HL-60/S4 treated with retinoic acid at 250 ng/mL for 4 days and 3 days (cell line): Measurements from ENCODE around the gene TMEM92.

Source experiments
- in situ Hi-C: fragments of 300-500 bp; cut with MboI; formaldehyde crosslinking; loops from 2 replicates; pipeline ENCODE4 v1.7.0; 2022; ENCODE audit warnings: low sequenced_read_pairs

Gene TMEM92

GRCh38 chr17:50273654-50274040, 619 bp upstream of the TMEM92 start:
- in situ Hi-C loops: no loop called here

- in situ Hi-C loops: no loop called here
Measured at GRCh38 chr17:50274897-50275221, 593 bp downstream of the TMEM92 start.

- in situ Hi-C loops: no loop called here
Measured at GRCh38 chr17:50275279-50275678, 1.0 kb downstream of the TMEM92 start.

- in situ Hi-C loops: no loop called here
Measured at GRCh38 chr17:50276588-50277356, 2.5 kb downstream of the TMEM92 start.

GRCh38 chr17:50277357-50277754, 3.1 kb downstream of the TMEM92 start:
- in situ Hi-C loops: no loop called here

GRCh38 chr17:50278526-50279180, 4.4 kb downstream of the TMEM92 start:
- in situ Hi-C loops: no loop called here

- in situ Hi-C loops: no loop called here
Measured at GRCh38 chr17:50279181-50279526, 4.9 kb downstream of the TMEM92 start.

- in situ Hi-C loops: loop anchor here (10.0 kb wide), 1 partner anchor 75 kb away; the partner anchor contains the start of gene COL1A1
Measured at GRCh38 chr17:50279639-50280038, 5.4 kb downstream of the TMEM92 start.

- in situ Hi-C loops: loop anchor here (10.0 kb wide), 1 partner anchor 75 kb away; the partner anchor contains the start of gene COL1A1
Measured at GRCh38 chr17:50280068-50280467, 5.8 kb downstream of the TMEM92 start.

GRCh38 chr17:50280801-50281441, 6.7 kb downstream of the TMEM92 start:
- in situ Hi-C loops: loop anchor here (10.0 kb wide), 1 partner anchor 76 kb away; the partner anchor contains the start of gene COL1A1

- in situ Hi-C loops: loop anchor here (10.0 kb wide), 1 partner anchor 77 kb away; the partner anchor contains the start of gene COL1A1
Measured at GRCh38 chr17:50281739-50282401, 7.6 kb downstream of the TMEM92 start.

- in situ Hi-C loops: loop anchor here (10.0 kb wide), 1 partner anchor 78 kb away; the partner anchor contains the start of gene COL1A1
Measured at GRCh38 chr17:50283246-50283645, 9.0 kb downstream of the TMEM92 start.

- in situ Hi-C loops: loop anchor here (10.0 kb wide), 1 partner anchor 79 kb away; the partner anchor contains the start of gene COL1A1
Measured at GRCh38 chr17:50283714-50284113, 9.4 kb downstream of the TMEM92 start.

GRCh38 chr17:50285941-50286340, 11.7 kb downstream of the TMEM92 start:
- in situ Hi-C loops: loop anchor here (10.0 kb wide), 1 partner anchor 81 kb away; the partner anchor contains the start of gene COL1A1

- in situ Hi-C loops: loop anchor here (10.0 kb wide), 1 partner anchor 83 kb away; the partner anchor contains the start of gene COL1A1
Measured at GRCh38 chr17:50287302-50287701, 13.0 kb downstream of the TMEM92 start.

GRCh38 chr17:50288306-50288705, 14.0 kb downstream of the TMEM92 start:
- in situ Hi-C loops: loop anchor here (10.0 kb wide), 1 partner anchor 84 kb away; the partner anchor contains the start of gene COL1A1

GRCh38 chr17:50289278-50289677, 15.0 kb downstream of the TMEM92 start:
- in situ Hi-C loops: loop anchor here (10.0 kb wide), 1 partner anchor 84 kb away; the partner anchor contains the start of gene COL1A1

- in situ Hi-C loops: loop anchor here (10.0 kb wide), 1 partner anchor 85 kb away; the partner anchor contains the start of gene COL1A1
Measured at GRCh38 chr17:50289991-50290702, 15.9 kb downstream of the TMEM92 start.

GRCh38 chr17:50290933-50291332, 16.7 kb downstream of the TMEM92 start:
- in situ Hi-C loops: no loop called here

- in situ Hi-C loops: no loop called here
Measured at GRCh38 chr17:50292465-50292864, 18.2 kb downstream of the TMEM92 start.
